ENCODE measurements around the gene CD8A.

Gene CD8A

DNA sequence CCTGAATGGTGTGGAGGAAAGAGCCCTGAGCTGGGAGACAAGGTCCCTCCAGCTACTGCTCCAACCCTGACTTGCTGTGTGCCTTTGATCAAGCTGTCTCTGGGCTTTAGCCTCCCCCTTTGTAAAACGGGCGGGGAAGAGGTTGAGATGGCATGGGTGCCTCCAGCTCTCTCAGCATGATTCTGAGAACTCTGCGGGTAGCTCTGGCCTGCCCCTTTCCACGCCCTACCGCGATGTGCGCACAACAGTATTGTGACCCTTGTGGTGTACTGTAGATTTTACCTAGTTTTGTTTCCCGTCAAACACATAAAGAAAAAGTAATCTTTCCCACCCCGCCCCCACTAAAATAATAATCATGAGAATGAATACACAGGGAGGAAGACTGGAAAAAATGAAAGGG, 5.3 kb downstream of the CD8A start:
- no peak for DNase-seq (ENCODE audit: low read depth)
- no peak for TF ChIP-seq CTCF (IDR thresholded peaks at IDR 0.05; ENCODE audit: insufficient read depth, low read depth, low read length, missing control alignments)
- no peak overlapping the region for H3K4me3 ChIP-seq (ENCODE audit: low read length)

- H3K4me3 ChIP-seq (ENCODE audit: low read length): no peak overlapping the region
- no peak for DNase-seq (ENCODE audit: low read depth)
- no peak for TF ChIP-seq CTCF (IDR thresholded peaks at IDR 0.05; ENCODE audit: insufficient read depth, low read depth, low read length, missing control alignments)
Observed at GRCh38 chr2:86783615-86784339, 6.9 kb downstream of the CD8A start.

- no peak for DNase-seq (ENCODE audit: low read depth)
- TF ChIP-seq CTCF (IDR thresholded peaks at IDR 0.05; ENCODE audit: insufficient read depth, low read depth, low read length, missing control alignments): no peak
- no peak overlapping the region for H3K4me3 ChIP-seq (ENCODE audit: low read length)
Observed at GRCh38 chr2:86782748-86783147, 8.0 kb downstream of the CD8A start.

- no peak overlapping the region for H3K4me3 ChIP-seq (ENCODE audit: low read length)
- no peak for DNase-seq (ENCODE audit: low read depth)
- TF ChIP-seq CTCF (IDR thresholded peaks at IDR 0.05; ENCODE audit: insufficient read depth, low read depth, low read length, missing control alignments): no peak
Observed at GRCh38 chr2:86781363-86781762, 9.3 kb downstream of the CD8A start.

GRCh38 chr2:86779971-86780370, 10.7 kb downstream of the CD8A start:
- no peak for DNase-seq (ENCODE audit: low read depth)
- TF ChIP-seq CTCF (IDR thresholded peaks at IDR 0.05; ENCODE audit: insufficient read depth, low read depth, low read length, missing control alignments): no peak
- H3K4me3 ChIP-seq (ENCODE audit: low read length): no peak overlapping the region

DNA sequence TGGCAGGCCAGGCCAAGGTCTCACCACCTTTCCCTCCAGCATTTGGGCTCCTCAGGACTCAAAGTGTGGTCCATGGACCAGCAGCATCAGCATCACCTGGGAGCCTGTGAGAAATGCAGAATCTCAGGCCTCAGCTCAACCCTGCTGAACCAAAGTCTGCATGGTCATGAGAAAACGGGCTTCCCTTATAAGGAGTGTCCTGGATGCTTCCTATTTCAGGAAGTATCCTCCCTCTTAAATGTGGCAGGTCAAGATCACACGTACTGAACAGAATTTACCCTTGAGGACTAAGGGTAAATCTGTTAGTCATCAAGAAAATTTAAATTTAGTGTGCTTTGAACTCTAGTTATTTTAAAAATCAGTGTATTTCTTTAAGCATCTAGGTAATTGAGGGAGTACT, 11.8 kb downstream of the CD8A start:
- no peak for TF ChIP-seq CTCF (IDR thresholded peaks at IDR 0.05; ENCODE audit: insufficient read depth, low read depth, low read length, missing control alignments)
- no peak overlapping the region for H3K4me3 ChIP-seq (ENCODE audit: low read length)
- no peak for DNase-seq (ENCODE audit: low read depth)

DNA sequence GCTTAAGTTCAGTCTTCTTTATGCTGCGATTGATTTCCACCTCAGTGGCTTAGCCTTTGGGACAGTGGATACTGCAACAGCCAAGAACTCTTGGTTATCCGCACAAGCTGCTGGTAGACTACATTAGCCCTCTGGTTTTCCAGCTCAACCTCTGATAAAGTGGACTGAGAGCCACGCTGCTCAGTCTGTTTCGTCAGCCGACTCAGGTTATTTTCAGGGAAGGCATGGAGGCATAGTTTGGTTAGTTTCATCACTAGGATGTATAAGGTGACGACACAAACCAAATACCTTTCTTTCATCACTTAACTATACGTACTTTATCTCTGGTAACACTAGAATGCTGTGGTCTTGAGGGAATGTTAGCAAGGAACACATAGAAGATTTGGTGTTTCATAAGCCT, 14.2 kb downstream of the CD8A start:
- no peak overlapping the region for H3K4me3 ChIP-seq (ENCODE audit: low read length)
- DNase-seq (ENCODE audit: low read depth): no peak
- TF ChIP-seq CTCF (IDR thresholded peaks at IDR 0.05; ENCODE audit: insufficient read depth, low read depth, low read length, missing control alignments): no peak

Measured in epithelial cell of esophagus (primary cell).